OCI-LY3 (cell line): Measurements from ENCODE around the gene ADAMTS14.

Experiments
- H2AFZ ChIP-seq: fragments of 200-600, 300-600 bp; shearing (Covaris generic); 2 replicates; pipeline ENCODE4 v1.6.0; 2014; ENCODE audit warnings: antibody characterized with exemption, low read depth, low read length
- H3K27ac ChIP-seq: fragments of 200-600, 300-600 bp; sonication (generic); 2 replicates; pipeline ENCODE4 v1.5.1; 2014; ENCODE audit warnings: mild to moderate bottlenecking, low read length, moderate library complexity, mixed read lengths
- H3K27me3 ChIP-seq: fragments of 200-600, 300-600 bp; sonication (generic); 2 replicates; pipeline ENCODE4 v1.6.1; 2014; ENCODE audit warnings: low read depth, low read length, mixed read lengths
- H3K36me3 ChIP-seq: fragments of 200-600, 300-600 bp; sonication (generic); replicated peaks from 2 replicates; pipeline ENCODE3; 2014; ENCODE audit warnings: low read depth, low read length, mixed read lengths
- H3K4me1 ChIP-seq: fragments of 300-600, 200-600 bp; sonication (generic); 2 replicates; pipeline ENCODE4 v1.6.1; 2014; ENCODE audit warnings: low read length, mixed read lengths
- H3K4me2 ChIP-seq: fragments of 200-600, 300-600 bp; sonication (generic); 2 replicates; pipeline ENCODE4 v1.6.1; 2014; ENCODE audit warnings: low read length, mixed read lengths
- H3K4me3 ChIP-seq: fragments of 300-600, 200-600 bp; sonication (generic); 2 replicates; pipeline ENCODE4 v1.5.1; 2014; ENCODE audit warnings: antibody characterized with exemption, mild to moderate bottlenecking, low read length, moderate library complexity
- H3K79me2 ChIP-seq: fragments of 300-600, 200-600 bp; shearing (Covaris generic); 2 replicates; pipeline ENCODE4 v1.6.1; 2014; ENCODE audit warnings: mild to moderate bottlenecking, low read length, mixed read lengths
- H3K9ac ChIP-seq: fragments of 300-600, 200-600 bp; shearing (Covaris generic); 2 replicates; pipeline ENCODE4 v1.6.0; 2014; ENCODE audit warnings: mild to moderate bottlenecking, low read length, moderate library complexity
- H3K9me3 ChIP-seq: fragments of 200-600, 300-600 bp; shearing (Covaris generic); 2 replicates; pipeline ENCODE4 v1.6.1; 2014; ENCODE audit warnings: low read length, mixed read lengths; ENCODE audit not compliant: insufficient read depth
- H4K20me1 ChIP-seq: fragments of 200-600, 300-600 bp; sonication (generic); 2 replicates; pipeline ENCODE4 v1.6.1; 2016; ENCODE audit warnings: low read length, mixed read lengths; ENCODE audit not compliant: insufficient read depth
- EZH2phosphoT487 ChIP-seq: fragments of 200-600 bp; shearing (Covaris generic); IDR thresholded peaks from 2 replicates; pipeline ENCODE4 v1.6.1; 2018; ENCODE audit warnings: antibody characterized with exemption, mixed run types, low read depth
- TF ChIP-seq, protein P1 (sequence below): fragments of 200-600, 300-600 bp; sonication (generic); IDR thresholded peaks from 2 replicates; pipeline ENCODE4 v1.5.1; 2014; ENCODE audit warnings: antibody characterized with exemption, low read length, low read depth

ADAMTS14 gene

GRCh38 chr10:70695241-70696030 lies 23.1 kb downstream of the ADAMTS14 start:
- Histone ChIP-seq H3K4me2 (no peak overlapping the region), H4K20me1 (no peaks in the 10 kb centered on the region), H2AFZ (no peak overlapping the region), H3K4me1 (no peaks in the 10 kb centered on the region), H3K27ac (no peak overlapping the region), H3K79me2 (no peaks in the 10 kb centered on the region), H3K4me3 (no peak overlapping the region), H3K27me3 (no peaks in the 10 kb centered on the region), H3K36me3 (no peaks in the 10 kb centered on the region), H3K9ac (no peak overlapping the region), H3K9me3 (no peaks in the 10 kb centered on the region)
- TF ChIP-seq, protein P1, sequence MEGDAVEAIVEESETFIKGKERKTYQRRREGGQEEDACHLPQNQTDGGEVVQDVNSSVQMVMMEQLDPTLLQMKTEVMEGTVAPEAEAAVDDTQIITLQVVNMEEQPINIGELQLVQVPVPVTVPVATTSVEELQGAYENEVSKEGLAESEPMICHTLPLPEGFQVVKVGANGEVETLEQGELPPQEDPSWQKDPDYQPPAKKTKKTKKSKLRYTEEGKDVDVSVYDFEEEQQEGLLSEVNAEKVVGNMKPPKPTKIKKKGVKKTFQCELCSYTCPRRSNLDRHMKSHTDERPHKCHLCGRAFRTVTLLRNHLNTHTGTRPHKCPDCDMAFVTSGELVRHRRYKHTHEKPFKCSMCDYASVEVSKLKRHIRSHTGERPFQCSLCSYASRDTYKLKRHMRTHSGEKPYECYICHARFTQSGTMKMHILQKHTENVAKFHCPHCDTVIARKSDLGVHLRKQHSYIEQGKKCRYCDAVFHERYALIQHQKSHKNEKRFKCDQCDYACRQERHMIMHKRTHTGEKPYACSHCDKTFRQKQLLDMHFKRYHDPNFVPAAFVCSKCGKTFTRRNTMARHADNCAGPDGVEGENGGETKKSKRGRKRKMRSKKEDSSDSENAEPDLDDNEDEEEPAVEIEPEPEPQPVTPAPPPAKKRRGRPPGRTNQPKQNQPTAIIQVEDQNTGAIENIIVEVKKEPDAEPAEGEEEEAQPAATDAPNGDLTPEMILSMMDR: no peak
- no peak for TF ChIP-seq EZH2phosphoT487

GRCh38 chr10:70698211-70698610 lies 25.9 kb downstream of the ADAMTS14 start:
- Histone ChIP-seq H3K4me3 (no peak overlapping the region), H3K27me3 (no peaks in the 10 kb centered on the region), H3K36me3 (no peaks in the 10 kb centered on the region), H3K9ac (no peak overlapping the region), H3K4me2 (no peak overlapping the region), H3K27ac (no peak overlapping the region), H2AFZ (no peak overlapping the region), H3K4me1 (no peaks in the 10 kb centered on the region), H3K79me2 (no peaks in the 10 kb centered on the region), H3K9me3 (no peaks in the 10 kb centered on the region), H4K20me1 (no peaks in the 10 kb centered on the region)
- TF ChIP-seq, protein P1: no peak
- TF ChIP-seq EZH2phosphoT487: no peak

DNA sequence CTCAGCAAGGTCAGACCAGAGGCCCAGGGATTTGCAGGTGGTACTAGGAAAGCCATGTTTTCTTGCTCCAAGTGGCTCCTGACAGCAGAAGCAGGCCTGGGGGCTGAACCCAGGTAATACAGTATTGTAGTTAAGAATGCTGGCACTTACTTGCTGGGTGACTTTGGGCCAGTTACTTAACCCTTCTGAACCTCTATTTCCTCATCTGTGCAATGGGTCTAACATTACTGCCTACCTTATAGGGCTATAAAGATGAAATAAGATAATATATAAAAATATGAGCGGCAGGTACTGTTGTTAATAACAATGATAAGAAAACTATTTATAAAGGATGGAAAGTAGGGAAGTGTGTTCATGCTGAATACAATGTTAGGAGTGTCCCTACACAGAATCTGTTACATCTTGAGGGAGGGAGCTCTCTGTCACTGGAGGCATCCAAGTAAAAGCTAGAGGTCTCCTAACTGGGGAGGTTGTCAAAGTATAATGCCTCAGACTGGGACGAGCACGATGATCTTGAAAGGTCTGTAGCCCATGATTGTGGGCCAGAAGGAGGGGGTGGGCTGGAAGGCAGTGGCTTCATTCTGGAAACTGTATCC lies 26.9 kb downstream of the ADAMTS14 start:
- Histone ChIP-seq H4K20me1 (no peaks in the 10 kb centered on the region), H3K27ac (no peak overlapping the region), H3K9ac (no peak overlapping the region), H3K9me3 (no peaks in the 10 kb centered on the region), H3K27me3 (no peaks in the 10 kb centered on the region), H3K4me2 (no peak overlapping the region), H2AFZ (no peak overlapping the region), H3K36me3 (no peaks in the 10 kb centered on the region), H3K4me3 (no peak overlapping the region), H3K79me2 (no peaks in the 10 kb centered on the region), H3K4me1 (no peaks in the 10 kb centered on the region)
- TF ChIP-seq EZH2phosphoT487: no peak
- TF ChIP-seq, protein P1: no peak

GRCh38 chr10:70699659-70700174 lies 27.4 kb downstream of the ADAMTS14 start:
- no peak overlapping the region for H2AFZ ChIP-seq
- H3K36me3 ChIP-seq: no peaks in the 10 kb centered on the region
- H3K79me2 ChIP-seq: no peaks in the 10 kb centered on the region
- no peaks in the 10 kb centered on the region for H3K27me3 ChIP-seq
- H3K27ac ChIP-seq: no peak overlapping the region
- no peaks in the 10 kb centered on the region for H3K4me1 ChIP-seq
- H3K4me2 ChIP-seq: no peak overlapping the region
- no peak for TF ChIP-seq EZH2phosphoT487
- TF ChIP-seq, protein P1: no peak
- no peak overlapping the region for H3K9ac ChIP-seq
- no peaks in the 10 kb centered on the region for H4K20me1 ChIP-seq
- no peak overlapping the region for H3K4me3 ChIP-seq
- no peaks in the 10 kb centered on the region for H3K9me3 ChIP-seq
